CD4-positive, alpha-beta T cell (primary cell): ENCODE measurements around the gene RAPH1. TPM values are rescaled to one million over a fixed set of nuclear protein-coding genes. Genes with fewer than 3 reads are reported as not detected.

Source experiments
- ATAC-seq: fragments of 200-7000 bp; cut with Tn5 transposase; one replicate; pipeline ENCODE4 v1.10.0; 2022; ENCODE audit warnings: mild to moderate bottlenecking; ENCODE audit not compliant: poor library complexity
- CTCF ChIA-PET: fragments of 350-600 bp; sonication (Branson Sonifier 250); formaldehyde crosslinking; loops from one replicate; lab custom pipeline; 2021; ENCODE audit warnings: antibody characterized with exemption, inconsistent platforms; lab: Charles Lee
- POLR2A ChIA-PET: fragments of 350-600 bp; sonication (Branson Sonifier 250); formaldehyde crosslinking; loops from one replicate; lab custom pipeline; 2021; ENCODE audit warnings: antibody characterized with exemption, inconsistent platforms; lab: Charles Lee
- DNase-seq, 14 experiments: peaks; one replicate each; pipeline ENCODE4 v3.0.0-alpha.2; 2013 to 2020; ENCODE audit warnings: mixed read lengths in 2 of 14
- H3K27ac ChIP-seq, 2 donors: one replicate each; pipeline versions ENCODE4 v1.5.1 to v1.7.0; 2013; ENCODE audit warnings: low read length in 2 of 2, low read depth in 1 of 2, mild to moderate bottlenecking in 1 of 2
- H3K27me3 ChIP-seq, 2 experiments: 1 replicate in 1 of 2; 2 replicates in 1 of 2; pipeline versions ENCODE4 v1.6.1 to v1.7.0; 2013; ENCODE audit warnings: low read length in 2 of 2, control low read depth in 1 of 2, mild to moderate bottlenecking in 1 of 2, moderate library complexity in 1 of 2; ENCODE audit not compliant: insufficient read depth in 2 of 2, control insufficient read depth in 1 of 2
- H3K36me3 ChIP-seq: one replicate; pipeline ENCODE4 v1.6.1; 2013; ENCODE audit warnings: low read length, control low read depth; ENCODE audit not compliant: insufficient read depth
- H3K4me1 ChIP-seq: one replicate; pipeline ENCODE4 v1.6.1; 2013; ENCODE audit warnings: low read length, control low read depth; ENCODE audit not compliant: insufficient read depth
- H3K4me3 ChIP-seq: one replicate; pipeline ENCODE4 v1.5.1; 2013; ENCODE audit warnings: mild to moderate bottlenecking, low read length, moderate library complexity
- H3K9me3 ChIP-seq, 2 experiments: 1 replicate in 1 of 2; 2 replicates in 1 of 2; pipeline versions ENCODE4 v1.6.1 to v1.7.0; 2013; ENCODE audit warnings: low read length in 2 of 2, mild to moderate bottlenecking in 2 of 2, control low read depth in 1 of 2, moderate library complexity in 1 of 2; ENCODE audit not compliant: control insufficient read depth in 1 of 2, insufficient read depth in 1 of 2
- H3K27ac Mint-ChIP-seq: one replicate; pipeline ENCODE4 v1.8.0; 2020; ENCODE audit warnings: mixed read lengths
- H3K27me3 Mint-ChIP-seq: one replicate; pipeline ENCODE4 v1.8.0; 2021; ENCODE audit warnings: mixed read lengths
- H3K36me3 Mint-ChIP-seq: one replicate; pipeline ENCODE4 v1.8.0; 2021; ENCODE audit warnings: low read depth, mixed read lengths
- H3K4me1 Mint-ChIP-seq: one replicate; pipeline ENCODE4 v1.8.0; 2021; ENCODE audit warnings: low read depth, mixed read lengths
- H3K4me3 Mint-ChIP-seq: one replicate; pipeline ENCODE4 v1.8.0; 2020; ENCODE audit warnings: mild to moderate bottlenecking, mixed read lengths
- H3K9me3 Mint-ChIP-seq: one replicate; pipeline ENCODE4 v1.8.0; 2020; ENCODE audit warnings: mixed read lengths
- CTCF ChIP-seq: fragments of 200-600 bp; IDR thresholded peaks from one replicate; pipeline ENCODE4 v1.8.0; 2022; ENCODE audit warnings: antibody characterized with exemption, mild to moderate bottlenecking
- intact Hi-C, 2 experiments: fragments of 100-400 bp; cut with DNase I in 1 of 2; cut with micrococcal nuclease in 1 of 2; formaldehyde crosslinking; loops; one replicate each; pipeline versions ENCODE4 v1.15.1 to v1.9.0; 2023 to 2025; cut with DNase I, micrococcal nuclease
- total RNA-seq, 174 experiments: library from RNA in 2 of 174; stranded (reverse) in 2 of 174; gene quantifications; one replicate each; pipeline ENCODE4 v1.2.3 and lab custom pipeline; 2021 to 2026

The RAPH1 gene
- total RNA-seq, 2 experiments from 2014 or later: 4.3 to 5.8 TPM

- Histone ChIP-seq H3K36me3 (no peaks in the 10 kb centered on the region), H3K4me1 (peaks cover 20% of the 10 kb centered on the region), H3K27ac (no peak overlapping the region), H3K27me3 (peaks cover 0 to 4% of the 10 kb centered on the region in 2 experiments), H3K9me3 (no peaks in the 10 kb centered on the region), H3K4me3 (peak overlapping the region; percentile 72)
- H3K4me3 Mint-ChIP-seq: peak overlapping the region; percentile 97
- peaks cover 33% of the 10 kb centered on the region for H3K4me1 Mint-ChIP-seq
- DNase-seq (peak in 1 of 14 experiments; percentile 5), ATAC-seq (no peak)
- H3K36me3 Mint-ChIP-seq: peaks cover 4% of the 10 kb centered on the region
- TF ChIP-seq CTCF: no peak
- no peaks in the 10 kb centered on the region for H3K9me3 Mint-ChIP-seq
- CTCF ChIA-PET: no interaction called here
- POLR2A ChIA-PET: interaction anchor here (2.0 to 4.0 kb wide), 3 partner anchors 171 to 205 kb away, joined by 9 to 16 read pairs (median 12); partner anchors contain the start of gene CD28
- H3K27ac Mint-ChIP-seq: peak overlapping the region; percentile 80
- intact Hi-C loops: loop anchor here in 1 of 2 experiments (2.0 to 10.0 kb wide), 2 partner anchors 171 to 249 kb away; partner anchors contain the start of gene CD28
- H3K27me3 Mint-ChIP-seq: peaks cover 5% of the 10 kb centered on the region
These were observed 884 bp upstream of the RAPH1 start for GRCh38 chr2:203535784-203536585.

- Mint-ChIP-seq H3K27me3 (peaks cover 5% of the 10 kb centered on the region), H3K36me3 (peaks cover 4% of the 10 kb centered on the region), H3K9me3 (no peaks in the 10 kb centered on the region), H3K27ac (peak overlapping the region; percentile 0), H3K4me1 (peaks cover 36% of the 10 kb centered on the region), H3K4me3 (peak overlapping the region; percentile 88)
- H3K4me1 ChIP-seq: peaks cover 20% of the 10 kb centered on the region
- H3K4me3 ChIP-seq: peak overlapping the region; percentile 72
- intact Hi-C loops: loop anchor here (2.0 to 10.0 kb wide), 4 partner anchors 172 to 250 kb away; partner anchors contain the start of gene CD28 (in 2 of the 2)
- no peaks in the 10 kb centered on the region for H3K36me3 ChIP-seq
- ATAC-seq (peak; percentile 40), DNase-seq (peak in 12 of 14 experiments; percentile 1 to 72 (median 15))
- H3K27ac ChIP-seq: no peak overlapping the region
- H3K27me3 ChIP-seq: peaks cover 0 to 4% of the 10 kb centered on the region in 2 experiments
- CTCF ChIA-PET: interaction anchor here (1.0 to 2.2 kb wide), 3 partner anchors 10 to 281 kb away, joined by 3 to 7 read pairs (median 5); no protein-coding TSS in a partner anchor
- TF ChIP-seq CTCF: no peak
- H3K9me3 ChIP-seq: no peaks in the 10 kb centered on the region
- POLR2A ChIA-PET: interaction anchor here (0.9 to 4.0 kb wide), 10 partner anchors 21 to 281 kb away, joined by 3 to 16 read pairs (median 5); partner anchors contain the start of gene CD28
These were observed 452 bp downstream of the RAPH1 start for GRCh38 chr2:203534621-203535077.
